ENCODE measurements around the gene LSAMP.

Gene LSAMP

DNA sequence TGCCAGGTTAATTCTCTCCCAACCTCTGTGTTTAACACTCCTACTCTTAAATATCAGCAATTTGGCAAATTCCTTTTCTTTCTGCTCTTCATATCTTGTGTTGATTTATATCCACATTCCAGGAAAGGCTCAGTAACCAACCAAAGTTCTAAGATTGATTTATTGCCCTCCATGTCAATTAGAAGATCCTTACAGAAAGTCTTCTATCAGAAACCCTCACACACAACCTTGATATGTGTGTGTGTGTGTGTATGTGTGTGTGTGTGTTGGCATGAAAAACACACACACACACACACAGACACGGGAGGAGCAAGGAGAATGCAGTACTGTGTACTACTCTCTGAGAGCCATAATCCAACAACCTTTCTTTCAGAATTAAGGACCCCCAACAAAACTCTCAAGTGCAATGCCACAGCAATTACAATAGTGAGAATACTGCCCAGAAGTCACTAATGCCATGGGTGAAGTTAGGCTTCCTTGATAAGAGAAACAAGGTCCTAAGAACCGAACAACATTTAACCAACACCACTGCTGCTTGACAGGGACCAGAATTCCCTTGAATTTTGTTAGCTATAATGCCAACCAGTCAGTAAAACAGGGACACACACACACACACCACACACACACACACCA lies 1.1 kb downstream of the LSAMP start:
- Mint-ChIP-seq H3K36me3 (no peaks in the 10 kb centered on the region), H3K4me3 (no peak overlapping the region), H3K27ac (no peak overlapping the region), H3K9me3 (peaks cover 2 to 3% of the 10 kb centered on the region in 2 donors), H3K4me1 (peaks cover 0 to 1% of the 10 kb centered on the region in 2 donors), H3K27me3 (peaks cover 6 to 24% of the 10 kb centered on the region in 2 donors)
- ATAC-seq (replicated peaks) (no peak), DNase-seq (no peak)

DNA sequence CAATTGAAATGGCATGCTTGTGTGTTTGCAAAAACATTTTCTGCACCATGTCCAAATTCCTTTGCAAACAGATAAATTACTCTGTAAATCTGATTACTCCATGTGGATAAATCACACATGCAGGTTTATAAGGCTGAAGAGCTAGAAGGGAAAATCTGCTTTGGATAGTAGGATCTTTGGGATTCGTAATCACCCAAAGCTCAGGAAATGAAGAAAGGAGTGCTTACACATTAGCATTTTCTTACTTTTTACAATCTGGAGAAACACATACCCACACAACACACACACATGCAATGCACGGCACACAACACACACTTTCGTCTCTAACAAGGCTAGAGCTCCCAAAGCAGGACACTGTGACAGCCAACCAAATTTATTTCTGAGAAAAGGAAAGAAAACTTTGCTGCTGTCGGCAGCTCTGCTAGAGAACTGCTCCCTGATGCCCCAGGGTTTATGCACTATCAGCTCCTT lies 2.1 kb downstream of the LSAMP start:
- Mint-ChIP-seq H3K4me1 (peaks cover 0 to 1% of the 10 kb centered on the region in 2 donors), H3K27ac (no peak overlapping the region), H3K36me3 (no peaks in the 10 kb centered on the region), H3K4me3 (no peak overlapping the region), H3K9me3 (peaks cover 1 to 3% of the 10 kb centered on the region in 2 donors), H3K27me3 (peaks cover 6 to 24% of the 10 kb centered on the region in 2 donors)
- no peak for ATAC-seq (replicated peaks)
- DNase-seq: no peak

GRCh38 chr3:116442331-116443021 lies 2.8 kb downstream of the LSAMP start:
- peaks cover under 1 to 1% of the 10 kb centered on the region in 2 donors for H3K9me3 Mint-ChIP-seq
- H3K27ac Mint-ChIP-seq: no peak overlapping the region
- H3K4me3 Mint-ChIP-seq: no peak overlapping the region
- no peaks in the 10 kb centered on the region for H3K36me3 Mint-ChIP-seq
- ATAC-seq (replicated peaks) (no peak), DNase-seq (no peak)
- H3K4me1 Mint-ChIP-seq: peaks cover 0 to 1% of the 10 kb centered on the region in 2 donors
- peaks cover 6 to 24% of the 10 kb centered on the region in 2 donors for H3K27me3 Mint-ChIP-seq

DNA sequence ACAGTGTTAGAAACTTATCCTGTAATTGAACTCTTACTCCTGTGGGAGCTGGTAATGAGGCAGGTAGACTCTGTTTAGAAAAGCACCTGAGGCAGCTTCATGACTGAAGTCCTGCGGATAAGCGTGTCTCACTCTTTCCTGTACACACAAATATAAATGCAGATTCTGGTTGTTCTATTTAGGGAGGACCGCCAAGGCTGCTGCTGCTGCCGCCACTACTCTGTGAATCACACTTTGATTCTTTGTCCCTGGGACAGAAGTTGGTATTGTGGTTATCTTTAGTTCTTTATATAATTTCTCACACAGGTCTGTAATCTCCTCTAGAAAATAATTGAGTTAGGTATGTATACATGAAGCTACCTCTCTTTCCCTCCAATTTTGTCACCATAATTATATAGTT lies 3.6 kb downstream of the LSAMP start:
- H3K9me3 Mint-ChIP-seq: no peaks in the 10 kb centered on the region
- H3K4me3 Mint-ChIP-seq: no peak overlapping the region
- H3K4me1 Mint-ChIP-seq: peaks cover 0 to 1% of the 10 kb centered on the region in 2 donors
- H3K36me3 Mint-ChIP-seq: no peaks in the 10 kb centered on the region
- no peak overlapping the region for H3K27ac Mint-ChIP-seq
- H3K27me3 Mint-ChIP-seq: peaks cover 6 to 24% of the 10 kb centered on the region in 2 donors
- ATAC-seq (replicated peaks) (no peak), DNase-seq (no peak)

DNA sequence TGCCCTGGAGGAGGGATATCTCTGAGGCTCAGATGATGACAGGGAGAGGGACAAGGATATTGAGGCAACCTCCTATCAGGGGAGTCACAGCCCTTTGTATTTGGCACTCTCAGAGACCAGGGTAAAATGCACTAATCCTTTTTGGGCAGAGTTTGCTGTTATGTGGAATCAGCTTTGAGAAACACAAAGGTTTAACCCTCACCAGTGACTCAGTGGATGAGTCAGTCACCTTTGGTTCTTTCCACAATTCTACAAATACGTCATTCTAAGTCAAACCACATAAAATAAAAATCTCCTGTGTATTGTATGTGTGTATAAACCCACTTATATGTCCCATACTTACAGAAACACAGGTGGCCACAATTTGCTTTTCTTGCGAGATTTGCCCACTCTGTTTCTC lies 5.1 kb downstream of the LSAMP start:
- Mint-ChIP-seq H3K27ac (no peak overlapping the region), H3K36me3 (no peaks in the 10 kb centered on the region), H3K4me3 (no peak overlapping the region), H3K9me3 (no peaks in the 10 kb centered on the region), H3K4me1 (peaks cover 0 to 1% of the 10 kb centered on the region in 2 donors), H3K27me3 (peaks cover 6 to 13% of the 10 kb centered on the region in 2 donors)
- DNase-seq (no peak), ATAC-seq (replicated peaks) (no peak)

DNA sequence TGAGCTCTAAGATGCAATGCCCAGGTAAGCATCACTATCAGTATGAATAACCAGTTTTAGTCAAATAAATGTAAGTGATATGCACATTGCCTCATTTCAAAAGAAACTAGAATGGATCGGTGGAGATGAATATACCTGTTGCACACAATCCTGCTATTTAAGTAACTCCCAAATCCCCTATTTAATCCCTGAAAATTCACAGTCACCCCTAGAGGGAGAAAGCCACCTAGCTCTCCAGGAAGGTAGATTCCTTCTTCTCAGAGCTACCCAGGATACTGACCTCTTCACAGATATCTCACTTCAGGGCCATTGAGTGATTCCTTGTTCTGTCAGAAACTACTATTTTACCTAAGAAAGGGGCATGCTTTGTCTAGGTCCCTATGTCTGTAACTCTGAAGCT lies 11.7 kb downstream of the LSAMP start:
- Mint-ChIP-seq H3K9me3 (peaks cover 0 to 2% of the 10 kb centered on the region in 2 donors), H3K4me3 (no peak overlapping the region), H3K27me3 (no peaks in the 10 kb centered on the region), H3K4me1 (no peaks in the 10 kb centered on the region), H3K36me3 (no peaks in the 10 kb centered on the region), H3K27ac (no peak overlapping the region)
- DNase-seq (no peak), ATAC-seq (replicated peaks) (no peak)

DNA sequence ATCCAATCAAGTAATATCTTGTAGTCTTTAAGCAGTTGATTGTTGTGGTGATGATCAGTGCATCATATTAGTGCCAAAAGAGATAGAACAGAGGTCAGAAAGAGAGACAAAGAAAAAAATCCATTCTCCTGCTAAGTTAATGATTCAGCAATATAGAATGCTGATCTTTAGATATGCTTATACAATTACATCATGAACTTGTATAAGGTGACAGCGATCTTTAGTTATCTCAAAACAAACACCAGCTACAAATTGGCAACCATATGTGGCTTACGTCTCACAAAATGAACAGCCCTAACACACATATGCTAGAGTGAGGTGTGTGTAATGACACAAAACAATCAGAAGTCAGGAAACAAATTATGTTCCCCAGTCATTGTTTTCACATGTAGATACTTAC lies 12.5 kb downstream of the LSAMP start:
- no peak overlapping the region for H3K4me3 Mint-ChIP-seq
- no peaks in the 10 kb centered on the region for H3K27me3 Mint-ChIP-seq
- H3K27ac Mint-ChIP-seq: no peak overlapping the region
- peaks cover 0 to 2% of the 10 kb centered on the region in 2 donors for H3K9me3 Mint-ChIP-seq
- ATAC-seq (replicated peaks): no peak
- no peaks in the 10 kb centered on the region for H3K4me1 Mint-ChIP-seq
- DNase-seq: no peak
- H3K36me3 Mint-ChIP-seq: no peaks in the 10 kb centered on the region

GRCh38 chr3:116429479-116430269 lies 15.6 kb downstream of the LSAMP start:
- Mint-ChIP-seq H3K27me3 (no peaks in the 10 kb centered on the region), H3K27ac (no peak overlapping the region), H3K4me1 (no peaks in the 10 kb centered on the region), H3K9me3 (peaks cover 0 to 2% of the 10 kb centered on the region in 2 donors), H3K36me3 (no peaks in the 10 kb centered on the region), H3K4me3 (no peak overlapping the region)
- DNase-seq (no peak), ATAC-seq (replicated peaks) (no peak)

- ATAC-seq (replicated peaks): no peak
- H3K27me3 Mint-ChIP-seq: no peaks in the 10 kb centered on the region
Measured at GRCh38 chr3:116426036-116426435, 19.3 kb downstream of the LSAMP start.

DNA sequence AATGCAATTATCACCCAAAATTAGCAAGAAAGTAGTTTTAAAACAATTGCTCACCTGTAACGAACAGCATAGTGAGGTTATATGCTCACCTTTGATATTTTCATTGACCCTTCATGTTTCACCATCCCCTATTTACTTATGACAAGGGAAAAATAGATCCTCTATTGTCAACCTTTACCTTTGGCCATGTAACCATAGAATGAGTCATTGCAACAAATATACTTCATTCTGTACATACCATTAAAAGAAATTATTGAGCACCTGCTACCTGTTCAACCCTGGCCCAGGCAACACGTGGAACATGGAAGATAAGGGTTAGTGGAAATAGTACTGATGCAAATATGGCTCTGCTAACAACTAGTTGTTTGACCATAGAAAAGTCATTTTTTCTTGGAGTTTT lies 20.2 kb downstream of the LSAMP start:
- Mint-ChIP-seq H3K27me3 (no peaks in the 10 kb centered on the region), H3K36me3 (no peaks in the 10 kb centered on the region)
- ATAC-seq (replicated peaks): no peak

More at GRCh38 chr3:116426036-116426435, 19.3 kb downstream of the LSAMP start:
- Mint-ChIP-seq H3K4me1 (no peaks in the 10 kb centered on the region), H3K9me3 (peaks cover 0 to 1% of the 10 kb centered on the region in 2 donors), H3K27ac (no peak overlapping the region), H3K36me3 (no peaks in the 10 kb centered on the region), H3K4me3 (no peak overlapping the region)
- DNase-seq: no peak

GRCh38 chr3:116423945-116424344 lies 21.3 kb downstream of the LSAMP start:
- no peak overlapping the region for H3K27ac Mint-ChIP-seq
- no peak overlapping the region for H3K4me3 Mint-ChIP-seq
- peaks cover 0 to 1% of the 10 kb centered on the region in 2 donors for H3K9me3 Mint-ChIP-seq
- H3K27me3 Mint-ChIP-seq: no peaks in the 10 kb centered on the region
- no peak for ATAC-seq (replicated peaks)
- H3K36me3 Mint-ChIP-seq: no peaks in the 10 kb centered on the region
- H3K4me1 Mint-ChIP-seq: no peaks in the 10 kb centered on the region
- no peak for DNase-seq

More for the DNA sequence above, 20.2 kb downstream of the LSAMP start:
- no peak overlapping the region for H3K4me3 Mint-ChIP-seq
- no peaks in the 10 kb centered on the region for H3K4me1 Mint-ChIP-seq
- H3K9me3 Mint-ChIP-seq: peaks cover 0 to 1% of the 10 kb centered on the region in 2 donors
- no peak overlapping the region for H3K27ac Mint-ChIP-seq
- DNase-seq: no peak

DNA sequence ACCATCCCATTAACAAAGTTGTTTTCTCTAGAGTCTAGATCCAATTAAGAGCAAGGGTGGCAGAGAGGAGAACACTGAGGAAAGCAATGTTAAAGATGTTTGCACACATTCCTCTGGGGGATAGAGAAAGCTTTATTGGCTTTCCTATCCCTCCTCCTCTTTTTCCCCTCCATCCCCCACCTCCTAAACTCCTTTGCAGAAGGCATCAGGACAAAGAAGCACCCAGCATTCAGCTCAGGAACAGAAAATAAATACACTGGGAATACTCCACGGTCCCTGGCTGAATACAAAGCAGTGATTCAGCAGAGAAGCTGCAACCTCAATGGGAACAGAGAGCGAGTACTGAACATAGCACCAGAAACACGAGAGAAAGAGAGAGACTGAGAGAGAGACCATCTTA lies 21.9 kb downstream of the LSAMP start:
- Mint-ChIP-seq H3K9me3 (peaks cover 0 to 1% of the 10 kb centered on the region in 2 donors), H3K4me1 (no peaks in the 10 kb centered on the region), H3K36me3 (no peaks in the 10 kb centered on the region), H3K27ac (no peak overlapping the region), H3K27me3 (no peaks in the 10 kb centered on the region), H3K4me3 (no peak overlapping the region)
- ATAC-seq (replicated peaks) (no peak), DNase-seq (no peak)

DNA sequence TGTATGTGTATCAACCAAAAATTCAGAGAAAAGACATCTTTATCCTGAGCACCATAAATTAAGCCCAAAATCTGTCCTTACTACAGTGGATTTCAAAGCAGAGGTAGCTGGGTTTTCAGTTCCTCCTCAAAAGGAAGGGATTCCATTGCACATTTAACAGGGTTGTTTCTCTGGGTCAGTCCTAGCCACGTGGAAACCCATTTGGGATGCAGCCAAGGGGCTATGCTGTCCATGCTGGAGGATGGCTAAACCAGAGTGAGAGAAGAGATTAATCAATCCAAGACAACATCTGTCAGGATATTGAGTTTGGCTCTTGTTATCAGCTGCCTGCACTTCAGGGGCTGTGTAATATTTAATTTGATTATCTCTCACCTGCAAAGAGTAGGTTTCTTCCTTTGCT lies 28.1 kb downstream of the LSAMP start:
- ATAC-seq (replicated peaks) (no peak), DNase-seq (no peak)
- Mint-ChIP-seq H3K4me3 (no peak overlapping the region), H3K27me3 (no peaks in the 10 kb centered on the region), H3K9me3 (peaks cover 0 to 6% of the 10 kb centered on the region in 2 donors), H3K27ac (no peak overlapping the region), H3K36me3 (no peaks in the 10 kb centered on the region), H3K4me1 (no peaks in the 10 kb centered on the region)

- H3K27ac Mint-ChIP-seq: no peak overlapping the region
- DNase-seq (no peak), ATAC-seq (replicated peaks) (no peak)
- peaks cover 0 to 6% of the 10 kb centered on the region in 2 donors for H3K9me3 Mint-ChIP-seq
- H3K4me3 Mint-ChIP-seq: no peak overlapping the region
- H3K36me3 Mint-ChIP-seq: no peaks in the 10 kb centered on the region
- no peaks in the 10 kb centered on the region for H3K4me1 Mint-ChIP-seq
- H3K27me3 Mint-ChIP-seq: no peaks in the 10 kb centered on the region
Measured at GRCh38 chr3:116413319-116413718, 32.0 kb downstream of the LSAMP start.
